Vagina (tissue), 2 donors: Measurements from ENCODE around the gene REC8.

Experiments
- CTCF ChIP-seq, 3 experiments: fragments of 450-650 bp in 2 of 3; fragments of 200-600 bp in 1 of 3; sonication (generic) in 1 of 3; IDR thresholded peaks; one replicate each; pipeline ENCODE4 v1.5.1; 2017 to 2019; ENCODE audit warnings: antibody characterized with exemption in 3 of 3, mild to moderate bottlenecking in 2 of 3, moderate library complexity in 2 of 3
- POLR2A ChIP-seq, 2 donors: fragments of 450-650 bp; IDR thresholded peaks; one replicate each; pipeline ENCODE4 v1.6.1; 2017; ENCODE audit warnings: antibody characterized with exemption in 2 of 2, mild to moderate bottlenecking in 2 of 2, moderate library complexity in 2 of 2
- POLR2AphosphoS5 ChIP-seq, 2 donors: sonication (generic); formaldehyde crosslinking; IDR thresholded peaks; one replicate each; pipeline ENCODE4 v1.9.0; 2017; ENCODE audit warnings: antibody characterized with exemption in 2 of 2, mild to moderate bottlenecking in 2 of 2, low read depth in 1 of 2; ENCODE audit not compliant: insufficient read depth in 1 of 2

- TF ChIP-seq POLR2AphosphoS5 (IDR thresholded peaks at IDR 0.05; ENCODE audit: insufficient read depth in 1 of 2, low read depth in 1 of 2), result no peak
- TF ChIP-seq CTCF (IDR thresholded peaks at IDR 0.05), result no peak
- TF ChIP-seq POLR2A (IDR thresholded peaks at IDR 0.05), result no peak
Measured at GRCh38 chr14:24181371-24182077, 9.6 kb downstream of the REC8 start.
